ENCODE results near the gene TBCD. TPM values are rescaled to one million over a fixed set of nuclear protein-coding genes. Genes with fewer than 3 reads are reported as not detected.
"Not testable (repeated sequence)": the region's sequence is repeated elsewhere in the genome, so short reads cannot be mapped to it uniquely, and the experiment has no call there.

The TBCD gene
- total RNA-seq, 2 donors from 2014 or later = 112 to 144 TPM

- no peaks in the 10 kb centered on the region for H3K4me1 Mint-ChIP-seq
- DNase-seq = no peak
- no peak for ATAC-seq
- H3K27me3 Mint-ChIP-seq = no peaks in the 10 kb centered on the region
- no peaks in the 10 kb centered on the region for H3K9me3 ChIP-seq (ENCODE audit: control insufficient read depth, low read length, poor library complexity, severe bottlenecking)
- no peak overlapping the region for H3K27ac Mint-ChIP-seq
- H3K36me3 Mint-ChIP-seq (ENCODE audit: low read depth) = no peaks in the 10 kb centered on the region
- H3K4me3 Mint-ChIP-seq = no peak overlapping the region
Observed at GRCh38 chr17:82957469-82957795, 205.6 kb downstream of the TBCD start.

- no peak for ATAC-seq
- Mint-ChIP-seq H3K27ac (no peak overlapping the region), H3K4me3 (no peak overlapping the region), H3K4me1 (peaks cover 1% of the 10 kb centered on the region), H3K27me3 (no peaks in the 10 kb centered on the region), H3K36me3 (ENCODE audit: low read depth) (no peaks in the 10 kb centered on the region)
- DNase-seq = no peak
- H3K9me3 ChIP-seq (ENCODE audit: control insufficient read depth, low read length, poor library complexity, severe bottlenecking) = no peaks in the 10 kb centered on the region
Observed at GRCh38 chr17:82957961-82958561, 206.2 kb downstream of the TBCD start.

GRCh38 chr17:82959242-82959930 lies 207.5 kb downstream of the TBCD start:
- no peak overlapping the region for H3K27ac Mint-ChIP-seq

GRCh38 chr17:82959990-82960418 lies 208.1 kb downstream of the TBCD start:
- H3K9me3 ChIP-seq (ENCODE audit: control insufficient read depth, low read length, poor library complexity, severe bottlenecking) = no peaks in the 10 kb centered on the region
- ATAC-seq (no peak), DNase-seq (no peak)
- no peaks in the 10 kb centered on the region for H3K36me3 Mint-ChIP-seq (ENCODE audit: low read depth)
- H3K27ac Mint-ChIP-seq = no peak overlapping the region
- peaks cover 9% of the 10 kb centered on the region for H3K4me1 Mint-ChIP-seq
- no peak overlapping the region for H3K4me3 Mint-ChIP-seq
- H3K27me3 Mint-ChIP-seq = no peaks in the 10 kb centered on the region

More at GRCh38 chr17:82959242-82959930, 207.5 kb downstream of the TBCD start:
- Mint-ChIP-seq H3K36me3 (ENCODE audit: low read depth) (no peaks in the 10 kb centered on the region), H3K4me1 (peaks cover 9% of the 10 kb centered on the region), H3K4me3 (no peak overlapping the region), H3K27me3 (no peaks in the 10 kb centered on the region)
- H3K9me3 ChIP-seq (ENCODE audit: control insufficient read depth, low read length, poor library complexity, severe bottlenecking) = no peaks in the 10 kb centered on the region
- DNase-seq (no peak), ATAC-seq (no peak)

GRCh38 chr17:82960419-82961271 lies 208.8 kb downstream of the TBCD start:
- Mint-ChIP-seq H3K4me1 (peaks cover 9% of the 10 kb centered on the region), H3K27me3 (no peaks in the 10 kb centered on the region), H3K36me3 (ENCODE audit: low read depth) (no peaks in the 10 kb centered on the region), H3K27ac (no peak overlapping the region), H3K4me3 (no peak overlapping the region)
- H3K9me3 ChIP-seq (ENCODE audit: control insufficient read depth, low read length, poor library complexity, severe bottlenecking) = no peaks in the 10 kb centered on the region
- ATAC-seq (no peak), DNase-seq (peak in 1 of 3 donors; percentile 6)

- Mint-ChIP-seq H3K27me3 (no peaks in the 10 kb centered on the region), H3K36me3 (ENCODE audit: low read depth) (no peaks in the 10 kb centered on the region), H3K27ac (no peak overlapping the region), H3K4me3 (peak overlapping the region; percentile 28), H3K4me1 (peaks cover 9% of the 10 kb centered on the region)
- H3K9me3 ChIP-seq (ENCODE audit: control insufficient read depth, low read length, poor library complexity, severe bottlenecking) = no peaks in the 10 kb centered on the region
- DNase-seq (peak in 1 of 3 donors; percentile 6), ATAC-seq (no peak)
Observed at GRCh38 chr17:82961366-82962162, 209.7 kb downstream of the TBCD start.

GRCh38 chr17:82962163-82962720 lies 210.4 kb downstream of the TBCD start:
- no peak overlapping the region for H3K27ac Mint-ChIP-seq
- DNase-seq (no peak), ATAC-seq (no peak)
- peaks cover 9% of the 10 kb centered on the region for H3K4me1 Mint-ChIP-seq
- H3K36me3 Mint-ChIP-seq (ENCODE audit: low read depth) = no peaks in the 10 kb centered on the region
- H3K4me3 Mint-ChIP-seq = no peak overlapping the region
- H3K9me3 ChIP-seq (ENCODE audit: control insufficient read depth, low read length, poor library complexity, severe bottlenecking) = no peaks in the 10 kb centered on the region
- H3K27me3 Mint-ChIP-seq = no peaks in the 10 kb centered on the region

GRCh38 chr17:82963104-82963950 lies 211.5 kb downstream of the TBCD start:
- H3K27me3 Mint-ChIP-seq = no peaks in the 10 kb centered on the region
- H3K36me3 Mint-ChIP-seq (ENCODE audit: low read depth) = no peaks in the 10 kb centered on the region
- H3K4me1 Mint-ChIP-seq = peaks cover 9% of the 10 kb centered on the region
- DNase-seq = peak in 1 of 3 donors; percentile 7
- H3K4me3 Mint-ChIP-seq = no peak overlapping the region
- ATAC-seq = peak; percentile 59
- H3K9me3 ChIP-seq (ENCODE audit: control insufficient read depth, low read length, poor library complexity, severe bottlenecking) = no peaks in the 10 kb centered on the region
- no peak overlapping the region for H3K27ac Mint-ChIP-seq

GRCh38 chr17:82964451-82964850 lies 212.6 kb downstream of the TBCD start:
- not testable (repeated sequence) for H3K27me3 Mint-ChIP-seq; H3K4me1 Mint-ChIP-seq; H3K4me3 Mint-ChIP-seq; H3K36me3 Mint-ChIP-seq (ENCODE audit: low read depth); H3K9me3 ChIP-seq (ENCODE audit: control insufficient read depth, low read length, poor library complexity, severe bottlenecking); ATAC-seq; H3K27ac Mint-ChIP-seq
- peak in 1 of 3 donors; percentile 6 for DNase-seq

- Mint-ChIP-seq H3K36me3 (ENCODE audit: low read depth) (no peaks in the 10 kb centered on the region), H3K4me1 (peaks cover 9% of the 10 kb centered on the region), H3K27me3 (no peaks in the 10 kb centered on the region), H3K27ac (no peak overlapping the region), H3K4me3 (no peak overlapping the region)
- DNase-seq = peak in 1 of 3 donors; percentile 4
- H3K9me3 ChIP-seq (ENCODE audit: control insufficient read depth, low read length, poor library complexity, severe bottlenecking) = no peaks in the 10 kb centered on the region
- no peak for ATAC-seq
Observed at GRCh38 chr17:82964851-82965341, 213.0 kb downstream of the TBCD start.

- no peaks in the 10 kb centered on the region for H3K9me3 ChIP-seq (ENCODE audit: control insufficient read depth, low read length, poor library complexity, severe bottlenecking)
- H3K27me3 Mint-ChIP-seq = no peaks in the 10 kb centered on the region
- no peak overlapping the region for H3K27ac Mint-ChIP-seq
- no peak for ATAC-seq
- DNase-seq = no peak
- no peak overlapping the region for H3K4me3 Mint-ChIP-seq
- peaks cover 9% of the 10 kb centered on the region for H3K4me1 Mint-ChIP-seq
- H3K36me3 Mint-ChIP-seq (ENCODE audit: low read depth) = no peaks in the 10 kb centered on the region
Observed at GRCh38 chr17:82965371-82965770, 213.5 kb downstream of the TBCD start.

- no peak overlapping the region for H3K27ac Mint-ChIP-seq
Observed at GRCh38 chr17:82966415-82966814, 214.6 kb downstream of the TBCD start.

More at GRCh38 chr17:82966415-82966814, 214.6 kb downstream of the TBCD start:
- Mint-ChIP-seq H3K27me3 (no peaks in the 10 kb centered on the region), H3K4me3 (no peak overlapping the region), H3K36me3 (ENCODE audit: low read depth) (no peaks in the 10 kb centered on the region), H3K4me1 (peaks cover 11% of the 10 kb centered on the region)
- no peak for ATAC-seq
- no peak for DNase-seq
- H3K9me3 ChIP-seq (ENCODE audit: control insufficient read depth, low read length, poor library complexity, severe bottlenecking) = no peaks in the 10 kb centered on the region

Measured in T-helper 17 cell (primary cell).